H1 (cell line): ENCODE measurements around the gene ZMYND10. TPM values are rescaled to one million over a fixed set of nuclear protein-coding genes. Genes with fewer than 3 reads are reported as not detected.

ENCODE experiments used
- CTCF ChIA-PET: fragments of 300-600 bp; sonication (Branson Sonifier 250); formaldehyde crosslinking; loops from one replicate; lab custom pipeline; 2021; ENCODE audit not compliant: partially characterized antibody; lab: Charles Lee
- POLR2A ChIA-PET: fragments of 300-600 bp; sonication (Branson Sonifier 250); formaldehyde crosslinking; loops from one replicate; lab custom pipeline; 2021; ENCODE audit warnings: inconsistent platforms; ENCODE audit not compliant: partially characterized antibody; lab: Charles Lee
- DNase-seq, 2 experiments: peaks; one replicate each; pipeline versions ENCODE4 v3.0.0 to v3.0.0-alpha.2; 2010 to 2022; ENCODE audit warnings: low spot score in 2 of 2, low read depth in 1 of 2, mixed read lengths in 1 of 2
- FAIRE-seq: peaks from 2 replicates; lab custom pipeline; 2011; peaks lifted over from hg19 to GRCh38; lab: Jason Lieb, UNC
- H2AFZ ChIP-seq: 2 replicates; pipeline ENCODE4 v1.8.1; 2012; ENCODE audit warnings: low read length, inconsistent platforms
- H2AK5ac ChIP-seq: 2 replicates; pipeline ENCODE4 v1.6.1; 2013; ENCODE audit warnings: low read depth, low read length
- H2BK120ac ChIP-seq: replicated peaks from 2 replicates; pipeline ENCODE3; 2013; ENCODE audit warnings: low read depth, low read length, inconsistent platforms
- H2BK12ac ChIP-seq: 2 replicates; pipeline ENCODE4 v1.6.1; 2013; ENCODE audit warnings: low read depth, low read length
- H2BK15ac ChIP-seq: 2 replicates; pipeline ENCODE4 v1.6.1; 2013; ENCODE audit warnings: low read length
- H2BK20ac ChIP-seq: 2 replicates; pipeline ENCODE4 v1.6.1; 2013; ENCODE audit warnings: low read length
- H2BK5ac ChIP-seq: 2 replicates; pipeline ENCODE4 v1.6.1; 2013; ENCODE audit warnings: low read depth, low read length
- H3K14ac ChIP-seq: 2 replicates; pipeline ENCODE4 v1.6.1; 2013; ENCODE audit warnings: inconsistent platforms; ENCODE audit not compliant: insufficient read length
- H3K18ac ChIP-seq: 2 replicates; pipeline ENCODE4 v1.6.1; 2013; ENCODE audit warnings: low read length; ENCODE audit errors: extremely low read depth
- H3K23ac ChIP-seq: 2 replicates; pipeline ENCODE4 v1.6.1; 2013; ENCODE audit warnings: inconsistent platforms; ENCODE audit not compliant: insufficient read length
- H3K23me2 ChIP-seq: 2 replicates; pipeline ENCODE4 v1.6.1; 2013; ENCODE audit warnings: low read depth, low read length
- H3K27ac ChIP-seq: 2 replicates; pipeline ENCODE4 v1.6.1; 2011; ENCODE audit warnings: low read depth, low read length, inconsistent platforms
- H3K27me3 ChIP-seq, 4 experiments: replicated peaks in 1 of 4; 1 replicate in 1 of 4; 2 replicates in 3 of 4; pipeline versions ENCODE4 v1.6.1 to v1.8.1; 2011 to 2013; ENCODE audit warnings: low read length in 3 of 4, mild to moderate bottlenecking in 3 of 4, inconsistent platforms in 2 of 4, mixed read lengths in 2 of 4, moderate library complexity in 1 of 4; ENCODE audit not compliant: control insufficient read depth in 3 of 4, insufficient read depth in 3 of 4; ENCODE audit errors: extremely low read depth in 1 of 4
- H3K36me3 ChIP-seq, 4 experiments: 2 replicates each; pipeline versions ENCODE4 v1.6.1 to v1.8.1; 2011 to 2013; ENCODE audit warnings: mild to moderate bottlenecking in 4 of 4, low read length in 3 of 4, moderate library complexity in 2 of 4, control low read depth in 1 of 4, inconsistent platforms in 1 of 4; ENCODE audit not compliant: insufficient read depth in 4 of 4, control insufficient read depth in 2 of 4
- H3K4ac ChIP-seq: replicated peaks from 2 replicates; pipeline ENCODE3; 2013; ENCODE audit warnings: low read length, low read depth, mixed read lengths, inconsistent platforms; ENCODE audit not compliant: insufficient read length
- H3K4me1 ChIP-seq, 4 experiments: replicated peaks in 1 of 4; 1 replicate in 1 of 4; 2 replicates in 3 of 4; pipeline versions ENCODE4 v1.6.1 to v1.8.1; 2011 to 2013; ENCODE audit warnings: low read length in 3 of 4, inconsistent platforms in 2 of 4, mixed read lengths in 1 of 4; ENCODE audit not compliant: insufficient read depth in 4 of 4, control insufficient read depth in 3 of 4
- H3K4me2 ChIP-seq, 2 experiments: 2 replicates each; pipeline versions ENCODE4 v1.6.1 to v1.8.1; 2011 to 2013; ENCODE audit warnings: low read depth in 2 of 2, low read length in 2 of 2, control low read depth in 1 of 2, inconsistent platforms in 1 of 2, mild to moderate bottlenecking in 1 of 2; ENCODE audit not compliant: insufficient read depth in 1 of 2
- H3K4me3 ChIP-seq, 4 experiments: fragments of 200-600, 300-600 bp in 1 of 4; sonication (generic), shearing (Covaris generic), sonication (Bioruptor Twin) in 1 of 4; 2 replicates each; pipeline versions ENCODE4 v1.5.1 to v1.8.1; 2011 to 2016; ENCODE audit warnings: low read length in 4 of 4, low read depth in 3 of 4, control low read depth in 2 of 4, inconsistent platforms in 2 of 4, mild to moderate bottlenecking in 2 of 4, mixed read lengths in 1 of 4, moderate library complexity in 1 of 4; ENCODE audit not compliant: insufficient read depth in 2 of 4; ENCODE audit errors: extremely low read depth in 1 of 4
- H3K56ac ChIP-seq: replicated peaks from 2 replicates; pipeline ENCODE3; 2013; ENCODE audit warnings: low read depth, mild to moderate bottlenecking, mixed read lengths, low read length, inconsistent platforms; ENCODE audit not compliant: insufficient read length
- H3K79me1 ChIP-seq: 2 replicates; pipeline ENCODE4 v1.6.1; 2013; ENCODE audit warnings: low read depth, low read length, control low read depth
- H3K79me2 ChIP-seq, 2 experiments: 2 replicates each; pipeline versions ENCODE4 v1.6.1 to v1.8.1; 2012 to 2013; ENCODE audit warnings: low read length in 2 of 2, mild to moderate bottlenecking in 2 of 2, inconsistent platforms in 1 of 2; ENCODE audit not compliant: insufficient read depth in 2 of 2, control insufficient read depth in 1 of 2
- H3K9ac ChIP-seq, 4 experiments: replicated peaks in 1 of 4; 1 replicate in 1 of 4; 2 replicates in 3 of 4; pipeline versions ENCODE4 v1.6.1 to v1.8.1; 2011 to 2013; ENCODE audit warnings: low read depth in 3 of 4, low read length in 3 of 4, control low read depth in 2 of 4, mild to moderate bottlenecking in 2 of 4, moderate library complexity in 2 of 4, inconsistent platforms in 1 of 4; ENCODE audit errors: extremely low read depth in 1 of 4
- H3K9me3 ChIP-seq, 2 experiments: 2 replicates each; pipeline versions ENCODE4 v1.6.1 to v1.8.1; 2012 to 2013; ENCODE audit warnings: mild to moderate bottlenecking in 2 of 2, moderate library complexity in 2 of 2, control low read depth in 1 of 2, inconsistent platforms in 1 of 2, low read depth in 1 of 2, low read length in 1 of 2, mixed read lengths in 1 of 2; ENCODE audit not compliant: insufficient read depth in 2 of 2
- H4K20me1 ChIP-seq, 2 experiments: replicated peaks in 1 of 2; 2 replicates each; pipeline versions ENCODE3 to v1.8.1; 2011 to 2013; ENCODE audit warnings: inconsistent platforms in 2 of 2, low read length in 2 of 2, mild to moderate bottlenecking in 1 of 2; ENCODE audit not compliant: insufficient read depth in 2 of 2, control insufficient read depth in 1 of 2
- H4K5ac ChIP-seq: 2 replicates; pipeline ENCODE4 v1.6.1; 2013; ENCODE audit warnings: low read length, low read depth, mixed read lengths, inconsistent platforms; ENCODE audit not compliant: insufficient read length
- H4K8ac ChIP-seq: 2 replicates; pipeline ENCODE4 v1.8.0; 2013; ENCODE audit warnings: mild to moderate bottlenecking, moderate library complexity, low read length, inconsistent platforms; ENCODE audit not compliant: insufficient read depth; ENCODE audit errors: extremely low read depth
- H4K91ac ChIP-seq: replicated peaks from 2 replicates; pipeline ENCODE3; 2013; ENCODE audit warnings: low read length, mixed read lengths, inconsistent platforms; ENCODE audit not compliant: insufficient read length
- EGR1 ChIP-seq: IDR thresholded peaks from 2 replicates; pipeline ENCODE4 v1.6.1; 2011; ENCODE audit warnings: low read depth, low read length, borderline replicate concordance
- NRF1 ChIP-seq: IDR thresholded peaks from 2 replicates; pipeline ENCODE4 v1.6.1; 2011; ENCODE audit warnings: mild to moderate bottlenecking, low read depth, low read length, improper control_type of control experiment
- WGBS, 2 experiments: shearing (Covaris generic) in 1 of 2; methylation state at CpG; one replicate each; pipeline versions ENCODE4 v1.1.6 to v1.1.7; 2013 to 2015; ENCODE audit warnings: low lambda C conversion rate in 2 of 2, mixed read lengths in 2 of 2, inconsistent platforms in 1 of 2, low coverage in 1 of 2, missing lambda C conversion rate in 1 of 2; ENCODE audit not compliant: insufficient replicate concordance in 2 of 2, insufficient coverage in 1 of 2, insufficient read length in 1 of 2; ENCODE audit errors: extremely low coverage in 1 of 2, missing lambda C conversion rate in 1 of 2; 5-methylcytosine and 5-hydroxymethylcytosine counted together
- polyA plus RNA-seq, 7 experiments: library from polyadenylated mRNA; depleted of rRNA in 3 of 7; stranded (reverse) in 5 of 7; unstranded in 2 of 7; fragments of >200 nt in 5 of 7; fragments of 200-250 nt in 2 of 7; gene quantifications; 1 replicate in 5 of 7; 2 replicates in 1 of 7; 4 replicates in 1 of 7; pipeline versions ENCODE4 v1.2.1 to v1.2.3, GENCODE V29; 2011 to 2013; ENCODE audit warnings: missing spikeins in 2 of 7, mixed read lengths in 2 of 7
- total RNA-seq: library from RNA; stranded (reverse); fragmentation: NEBNext Ultra II Directional; extraction: Animal tissue kit (Norgen Biotek cat#: 25700); gene quantifications from 2 replicates; pipeline ENCODE4 v1.2.1, GENCODE V29; 2021

Gene ZMYND10
- total and polyA plus RNA-seq, 2 of the 8 experiments (the other 6 are each of a cell fraction or from before 2014, with no cell fraction given): 0.56 to 0.79 TPM

GRCh38 chr3:50373146-50374051, 27.9 kb upstream of the ZMYND10 start:
- Histone ChIP-seq H2BK5ac (peak overlapping the region; percentile 87; the same call in 1 of the 2 replicates), H3K23ac (no peak overlapping the region), H3K27me3 (no peaks in the 10 kb centered on the region; a peak in 2 of 7 replicates), H3K4me3 (0 out of 8 replicates have a peak overlapping the region, but pooled peaks of 1 of the 4 experiments have one; percentile 6), H3K4me2 (no peak overlapping the region; a peak in 2 of 4 replicates), H3K79me2 (no peaks in the 10 kb centered on the region), H3K9me3 (no peaks in the 10 kb centered on the region), H2BK20ac (0 out of 2 replicates have a peak overlapping the region, but pooled peaks have one; percentile 61), H3K79me1 (0 out of 2 replicates have a peak, but pooled peaks cover under 1% of the 10 kb centered on the region), H3K36me3 (no peaks in the 10 kb centered on the region), H2AK5ac (no peak overlapping the region), H4K20me1 (peaks cover 0 to 2% of the 10 kb centered on the region in 2 experiments), H4K8ac (no peak overlapping the region), H3K23me2 (0 out of 2 replicates have a peak, but pooled peaks cover 2% of the 10 kb centered on the region), H3K56ac (peak overlapping the region; percentile 25), H3K27ac (no peak overlapping the region), H3K9ac (no peak overlapping the region), H4K5ac (no peak overlapping the region), H4K91ac (peak overlapping the region; percentile 72), H3K4me1 (peaks cover 0 to 32% (median 22%) of the 10 kb centered on the region in 4 experiments; a peak in 6 of 7 replicates), H2BK120ac (peak overlapping the region; percentile 28), H3K18ac (no peak overlapping the region; the same call in 1 of the 2 replicates), H2BK12ac (peak overlapping the region; percentile 98), H3K14ac (no peak overlapping the region), H3K4ac (no peak overlapping the region), H2AFZ (no peak overlapping the region), H2BK15ac (peak overlapping the region; percentile 61; the same call in 1 of the 2 replicates)
- DNase-seq (no peak), FAIRE-seq (peak; percentile 45)
- TF ChIP-seq NRF1: no peak
- peak; percentile 56; the same call in 1 of the 2 replicates for TF ChIP-seq EGR1
- CTCF ChIA-PET: interaction anchor here (1.1 to 1.2 kb wide), 2 partner anchors 177 to 191 kb away, joined by 3 to 4 read pairs; no protein-coding TSS in a partner anchor
- 55% methylated on average over 8 of the region's 12 CpGs; no CpG with 5 or more reads in 1 of the 2 experiments for WGBS, 2 experiments
- POLR2A ChIA-PET: interaction anchor here (0.7 to 1.2 kb wide), 4 partner anchors 23 to 196 kb away, joined by 3 to 4 read pairs (median 3); partner anchors contain the start of gene HEMK1
